Tibial artery (tissue), 4 donors: ENCODE data around the gene INPP5A.

Source experiments
- DNase-seq, 2 donors: peaks; one replicate each; pipeline ENCODE4 v3.0.0-alpha.2; 2019
- H3K27ac ChIP-seq, 2 donors: fragments of 200-600 bp; sonication (generic) in 1 of 2; 1 replicate in 1 of 2; 2 replicates in 1 of 2; pipeline ENCODE4 v1.5.1; 2018 to 2019; ENCODE audit warnings: mild to moderate bottlenecking in 1 of 2
- H3K27me3 ChIP-seq, 2 donors: fragments of 200-600 bp; sonication (generic) in 1 of 2; one replicate each; pipeline versions ENCODE4 v1.5.1 to v1.6.0; 2016 to 2019
- H3K36me3 ChIP-seq, 3 donors: fragments of 200-600 bp; sonication (generic) in 2 of 3; one replicate each; pipeline ENCODE4 v1.5.1; 2016 to 2019; ENCODE audit warnings: mild to moderate bottlenecking in 2 of 3
- H3K4me1 ChIP-seq, 4 donors: fragments of 200-600 bp; sonication (generic) in 2 of 4; 1 replicate in 3 of 4; 2 replicates in 1 of 4; pipeline ENCODE4 v1.5.1; 2016 to 2019
- H3K4me3 ChIP-seq, 2 donors: fragments of 200-600 bp; sonication (generic) in 1 of 2; 1 replicate in 1 of 2; 2 replicates in 1 of 2; pipeline ENCODE4 v1.5.1; 2018 to 2019; ENCODE audit warnings: mild to moderate bottlenecking in 2 of 2
- H3K9me3 ChIP-seq, 3 donors: fragments of 200-600 bp; sonication (generic) in 1 of 3; one replicate each; pipeline ENCODE4 v1.5.1; 2016 to 2019
- CTCF ChIP-seq, 2 experiments: fragments of 200-600 bp in 1 of 2; fragments of 450-650 bp in 1 of 2; IDR thresholded peaks; one replicate each; pipeline ENCODE4 v1.5.1; 2017 to 2019; ENCODE audit warnings: antibody characterized with exemption in 2 of 2, mild to moderate bottlenecking in 1 of 2, moderate library complexity in 1 of 2
- intact Hi-C: fragments of 100-400 bp; cut with DNase I; formaldehyde crosslinking; loops from one replicate; pipeline ENCODE4 v1.15.0; 2023; ENCODE audit warnings: low total_unique reads

Gene INPP5A

GRCh38 chr10:132536241-132536876 is 1.2 kb upstream of the INPP5A start:
- peak overlapping the region; percentile 82 to 84 for H3K27ac ChIP-seq
- peaks cover 0 to 46% (median 39%) of the 10 kb centered on the region in 4 donors for H3K4me1 ChIP-seq
- peak; percentile 19 to 68 for DNase-seq
- peaks cover 0 to 3% (median 0%) of the 10 kb centered on the region in 3 donors for H3K9me3 ChIP-seq
- H3K4me3 ChIP-seq, result peak overlapping the region; percentile 60 to 75
- no peaks in the 10 kb centered on the region for H3K27me3 ChIP-seq
- intact Hi-C loops, result loop anchor here (2.0 to 5.0 kb wide), 3 partner anchors 18 to 101 kb away; no protein-coding TSS in a partner anchor
- H3K36me3 ChIP-seq, result no peaks in the 10 kb centered on the region
- TF ChIP-seq CTCF (IDR thresholded peaks at IDR 0.05), result no peak

GRCh38 chr10:132536877-132537683 is 507 bp upstream of the INPP5A start:
- intact Hi-C loops, result loop anchor here (2.0 to 5.0 kb wide), 3 partner anchors 18 to 100 kb away; no protein-coding TSS in a partner anchor

GRCh38 chr10:132538031-132538789 is 623 bp downstream of the INPP5A start:
- Histone ChIP-seq H3K4me3 (peak overlapping the region; percentile 69 to 84), H3K4me1 (peaks cover 0 to 61% (median 54%) of the 10 kb centered on the region in 4 donors), H3K27ac (peak overlapping the region; percentile 86 to 89), H3K9me3 (no peaks in the 10 kb centered on the region), H3K36me3 (no peaks in the 10 kb centered on the region), H3K27me3 (no peaks in the 10 kb centered on the region)
- DNase-seq, result peak; percentile 36 to 68
- no peak for TF ChIP-seq CTCF (IDR thresholded peaks at IDR 0.05)
- intact Hi-C loops, result loop anchor here (5.0 kb wide), 2 partner anchors 39 to 99 kb away; no protein-coding TSS in a partner anchor

More at GRCh38 chr10:132536877-132537683, 507 bp upstream of the INPP5A start:
- peak in 1 of 2 experiments; percentile 53 for TF ChIP-seq CTCF (IDR thresholded peaks at IDR 0.05)
- H3K36me3 ChIP-seq, result no peaks in the 10 kb centered on the region
- peak overlapping the region; percentile 60 to 84 for H3K4me3 ChIP-seq
- peak; percentile 100 for DNase-seq
- H3K4me1 ChIP-seq, result peaks cover 0 to 53% (median 46%) of the 10 kb centered on the region in 4 donors
- H3K27ac ChIP-seq, result peak overlapping the region; percentile 82 to 84
- H3K9me3 ChIP-seq, result no peaks in the 10 kb centered on the region
- no peaks in the 10 kb centered on the region for H3K27me3 ChIP-seq

GRCh38 chr10:132538790-132539421 is 1.3 kb downstream of the INPP5A start:
- intact Hi-C loops, result loop anchor here (5.0 kb wide), 2 partner anchors 38 to 98 kb away; no protein-coding TSS in a partner anchor
- no peak for TF ChIP-seq CTCF (IDR thresholded peaks at IDR 0.05)
- no peaks in the 10 kb centered on the region for H3K27me3 ChIP-seq
- H3K4me3 ChIP-seq, result peak overlapping the region; percentile 69 to 84
- H3K9me3 ChIP-seq, result no peaks in the 10 kb centered on the region
- no peaks in the 10 kb centered on the region for H3K36me3 ChIP-seq
- H3K4me1 ChIP-seq, result peaks cover 0 to 67% (median 57%) of the 10 kb centered on the region in 4 donors
- peak; percentile 18 to 64 for DNase-seq
- H3K27ac ChIP-seq, result peak overlapping the region; percentile 86 to 89

- Histone ChIP-seq H3K9me3 (no peaks in the 10 kb centered on the region), H3K4me3 (peak overlapping the region; percentile 69 to 84), H3K36me3 (no peaks in the 10 kb centered on the region), H3K27me3 (no peaks in the 10 kb centered on the region), H3K4me1 (peaks cover 0 to 72% (median 62%) of the 10 kb centered on the region in 4 donors), H3K27ac (peak overlapping the region; percentile 86 to 89)
- intact Hi-C loops, result loop anchor here (5.0 kb wide), 2 partner anchors 38 to 98 kb away; no protein-coding TSS in a partner anchor
- peak; percentile 37 to 93 for DNase-seq
- no peak for TF ChIP-seq CTCF (IDR thresholded peaks at IDR 0.05)
Observed at GRCh38 chr10:132539431-132539839, 1.8 kb downstream of the INPP5A start.
